Measurements from ENCODE around the gene RAPGEFL1.

DNA sequence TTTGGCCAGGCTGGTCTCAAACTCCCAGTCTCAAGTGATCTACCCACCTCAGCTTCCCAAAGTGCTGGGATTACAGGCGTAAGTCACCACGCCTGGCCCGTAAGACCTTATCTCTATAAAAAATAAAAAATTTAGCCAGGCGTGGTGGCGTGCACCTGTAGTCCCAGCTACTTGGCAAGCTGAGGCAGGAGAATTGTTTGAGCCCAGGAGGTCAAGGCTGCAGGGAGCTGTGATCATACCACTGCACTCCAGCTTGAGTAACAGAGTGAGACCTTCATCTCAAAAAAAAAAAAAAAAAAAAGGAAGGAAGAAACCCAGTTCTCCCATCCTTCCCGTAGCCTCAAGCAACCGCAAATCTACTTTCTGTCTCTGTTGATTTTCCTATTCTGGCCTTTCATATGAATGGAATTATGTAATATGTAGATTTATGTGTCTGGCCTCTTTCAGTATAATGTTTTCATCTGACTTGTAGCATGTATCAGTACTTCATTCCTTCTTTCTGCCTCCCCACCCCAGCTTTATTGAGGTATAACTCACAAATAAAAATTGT lies 25.8 kb upstream of the RAPGEFL1 start:
- no peak for TF ChIP-seq CTCF (IDR thresholded peaks at IDR 0.05; ENCODE audit: borderline replicate concordance, extremely low read depth, low read length, poor library complexity, severe bottlenecking)
- no peak for TF ChIP-seq EZH2 (IDR thresholded peaks at IDR 0.05; ENCODE audit: borderline replicate concordance, low read depth, low read length, severe bottlenecking)

Data from DND-41 (cell line).